ENCODE results near the gene RARB. TPM values are rescaled to one million over a fixed set of nuclear protein-coding genes. Genes with fewer than 3 reads are reported as not detected.

Gene RARB
- total RNA-seq, 4 donors from 2014 or later, result 13.1 to 45.8 (median 25.3) TPM

DNA sequence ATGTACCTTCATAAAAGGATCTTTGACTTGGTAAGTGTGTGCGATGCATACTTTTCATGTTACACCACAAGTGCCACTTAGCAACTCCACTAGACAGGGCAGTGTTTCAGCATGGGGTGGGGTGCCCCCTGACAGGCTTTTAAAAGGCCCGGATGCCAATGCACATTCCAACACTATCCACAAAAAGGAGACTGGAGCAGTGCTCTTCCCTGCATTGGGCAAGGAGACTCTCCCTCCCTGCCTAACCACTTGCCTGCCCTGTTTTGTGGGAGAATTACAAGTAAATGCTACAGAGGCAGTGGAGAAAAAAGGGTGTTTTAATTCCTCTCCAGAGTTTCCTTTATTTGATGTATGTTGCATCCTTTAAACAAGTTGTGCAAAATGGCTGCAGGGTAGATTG is 1.7 kb upstream of the RARB start:
- ATAC-seq, result no peak
- peaks cover 0 to 39% (median 4%) of the 10 kb centered on the region in 3 donors for H3K4me1 ChIP-seq
- no peak overlapping the region for H3K4me3 ChIP-seq
- H3K27ac ChIP-seq, result peak overlapping the region in 3 of 4 donors; percentile 65 to 94 (median 92)
- TF ChIP-seq, protein P1, sequence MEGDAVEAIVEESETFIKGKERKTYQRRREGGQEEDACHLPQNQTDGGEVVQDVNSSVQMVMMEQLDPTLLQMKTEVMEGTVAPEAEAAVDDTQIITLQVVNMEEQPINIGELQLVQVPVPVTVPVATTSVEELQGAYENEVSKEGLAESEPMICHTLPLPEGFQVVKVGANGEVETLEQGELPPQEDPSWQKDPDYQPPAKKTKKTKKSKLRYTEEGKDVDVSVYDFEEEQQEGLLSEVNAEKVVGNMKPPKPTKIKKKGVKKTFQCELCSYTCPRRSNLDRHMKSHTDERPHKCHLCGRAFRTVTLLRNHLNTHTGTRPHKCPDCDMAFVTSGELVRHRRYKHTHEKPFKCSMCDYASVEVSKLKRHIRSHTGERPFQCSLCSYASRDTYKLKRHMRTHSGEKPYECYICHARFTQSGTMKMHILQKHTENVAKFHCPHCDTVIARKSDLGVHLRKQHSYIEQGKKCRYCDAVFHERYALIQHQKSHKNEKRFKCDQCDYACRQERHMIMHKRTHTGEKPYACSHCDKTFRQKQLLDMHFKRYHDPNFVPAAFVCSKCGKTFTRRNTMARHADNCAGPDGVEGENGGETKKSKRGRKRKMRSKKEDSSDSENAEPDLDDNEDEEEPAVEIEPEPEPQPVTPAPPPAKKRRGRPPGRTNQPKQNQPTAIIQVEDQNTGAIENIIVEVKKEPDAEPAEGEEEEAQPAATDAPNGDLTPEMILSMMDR (IDR thresholded peaks at IDR 0.05), result no peak
- TF ChIP-seq EP300 (IDR thresholded peaks at IDR 0.05) (no peak), POLR2AphosphoS5 (IDR thresholded peaks at IDR 0.05) (no peak), POLR2A (IDR thresholded peaks at IDR 0.05) (no peak)
- H3K9me3 ChIP-seq, result no peaks in the 10 kb centered on the region
- 29 to 44% methylated on average over 1 to 2 of the region's 2 CpGs for WGBS, 2 donors (ENCODE audit: low coverage in 1 of 2)
- no peaks in the 10 kb centered on the region for H3K36me3 ChIP-seq
- no peaks in the 10 kb centered on the region for H3K27me3 ChIP-seq

DNA sequence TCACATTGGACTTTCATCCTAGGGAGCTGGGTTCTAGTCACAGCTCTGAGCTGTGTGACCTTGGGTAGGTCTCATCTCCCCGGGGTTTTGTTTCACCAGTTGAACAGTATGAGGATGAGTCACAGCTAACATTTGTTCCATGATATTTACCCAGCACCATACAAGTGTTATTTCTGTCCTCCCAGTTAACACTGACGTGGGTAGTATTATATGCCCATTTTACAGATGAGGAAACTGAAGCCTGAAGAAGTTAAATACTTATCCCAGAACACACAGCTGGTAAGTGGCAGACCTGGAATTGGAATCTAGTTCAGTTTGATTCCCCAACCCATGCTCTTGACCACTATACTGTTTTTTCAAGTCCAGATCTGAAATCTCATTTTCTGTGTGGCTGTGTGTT is 908 bp upstream of the RARB start:
- Histone ChIP-seq H3K27ac (peak overlapping the region; percentile 92 to 98 (median 94)), H3K27me3 (no peaks in the 10 kb centered on the region), H3K9me3 (no peaks in the 10 kb centered on the region), H3K4me1 (peaks cover 0 to 45% (median 4%) of the 10 kb centered on the region in 3 donors), H3K4me3 (peak overlapping the region; percentile 73 to 97), H3K36me3 (no peaks in the 10 kb centered on the region)
- TF ChIP-seq EP300 (IDR thresholded peaks at IDR 0.05), result no peak
- no peak for TF ChIP-seq POLR2AphosphoS5 (IDR thresholded peaks at IDR 0.05)
- TF ChIP-seq, protein P1 (IDR thresholded peaks at IDR 0.05), result no peak
- no peak for TF ChIP-seq POLR2A (IDR thresholded peaks at IDR 0.05)
- ATAC-seq, result no peak
- 41 to 48% methylated on average over 2 of the region's 2 CpGs for WGBS, 2 donors (ENCODE audit: low coverage in 1 of 2)

DNA sequence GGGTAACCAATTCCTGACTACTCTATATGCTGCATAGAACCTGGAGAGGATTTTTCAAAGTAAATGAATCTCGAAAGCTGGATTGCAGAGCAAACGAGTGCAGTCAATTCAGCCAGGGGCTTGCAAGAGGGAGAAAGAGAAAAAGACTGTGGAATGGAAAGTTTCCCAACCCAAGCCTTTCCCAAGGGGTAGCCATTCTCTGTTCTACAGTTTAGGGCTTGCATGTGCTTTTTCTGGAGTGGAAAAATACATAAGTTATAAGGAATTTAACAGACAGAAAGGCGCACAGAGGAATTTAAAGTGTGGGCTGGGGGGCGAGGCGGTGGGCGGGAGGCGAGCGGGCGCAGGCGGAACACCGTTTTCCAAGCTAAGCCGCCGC is 511 bp upstream of the RARB start:
- Histone ChIP-seq H3K9me3 (no peaks in the 10 kb centered on the region), H3K27me3 (no peaks in the 10 kb centered on the region), H3K4me1 (peaks cover 0 to 49% (median 4%) of the 10 kb centered on the region in 3 donors), H3K4me3 (peak overlapping the region; percentile 73 to 97), H3K36me3 (no peaks in the 10 kb centered on the region), H3K27ac (peak overlapping the region; percentile 92 to 98 (median 94))
- ATAC-seq, result peak; percentile 43
- TF ChIP-seq, protein P1 (IDR thresholded peaks at IDR 0.05), result no peak
- no peak for TF ChIP-seq POLR2A (IDR thresholded peaks at IDR 0.05)
- no peak for TF ChIP-seq EP300 (IDR thresholded peaks at IDR 0.05)
- TF ChIP-seq POLR2AphosphoS5 (IDR thresholded peaks at IDR 0.05), result no peak
- WGBS, 2 donors (ENCODE audit: low coverage in 1 of 2), result 0% methylated on average over 11 to 13 of the region's 13 CpGs

DNA sequence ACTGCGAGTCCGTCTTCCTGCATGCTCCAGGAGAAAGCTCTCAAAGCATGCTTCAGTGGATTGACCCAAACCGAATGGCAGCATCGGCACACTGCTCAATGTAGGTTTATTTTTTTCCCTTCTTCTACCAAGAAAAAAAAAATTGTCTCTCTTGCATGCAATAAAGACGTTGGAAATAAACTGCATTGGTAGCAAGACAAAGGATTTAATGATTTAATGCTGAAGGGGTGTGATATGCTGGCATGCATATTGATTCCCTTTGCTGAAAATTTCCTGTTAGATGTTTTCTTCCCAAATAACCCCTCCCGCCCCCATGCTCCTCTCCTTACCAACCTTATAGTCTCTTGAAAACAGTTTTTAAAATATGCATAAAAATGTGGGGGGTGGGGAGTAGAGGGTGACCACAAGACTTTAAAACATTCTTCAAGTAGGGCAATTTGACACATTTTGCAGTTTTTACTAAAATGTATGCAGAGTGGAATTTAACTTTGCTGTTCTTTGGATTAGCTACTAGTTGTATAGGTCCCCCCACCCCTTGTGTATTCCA is 799 bp downstream of the RARB start:
- 0 to 1% methylated on average over 5 to 6 of the region's 6 CpGs for WGBS, 2 donors (ENCODE audit: low coverage in 1 of 2)
- peak; percentile 32 for ATAC-seq
- TF ChIP-seq EP300 (IDR thresholded peaks at IDR 0.05) (no peak), POLR2A (IDR thresholded peaks at IDR 0.05) (no peak), POLR2AphosphoS5 (IDR thresholded peaks at IDR 0.05) (no peak)
- TF ChIP-seq, protein P1 (IDR thresholded peaks at IDR 0.05), result no peak

More for the DNA sequence above, 799 bp downstream of the RARB start:
- Histone ChIP-seq H3K36me3 (no peaks in the 10 kb centered on the region), H3K9me3 (no peaks in the 10 kb centered on the region), H3K4me1 (peaks cover 4 to 59% (median 5%) of the 10 kb centered on the region in 3 donors), H3K27ac (peak overlapping the region; percentile 92 to 98 (median 94)), H3K27me3 (no peaks in the 10 kb centered on the region), H3K4me3 (peak overlapping the region; percentile 73 to 97)
